K562 (cell line): Measurements from ENCODE around the gene RASGEF1C. TPM values are rescaled to one million over a fixed set of nuclear protein-coding genes. Genes with fewer than 3 reads are reported as not detected.

Source experiments
- CHAMP1 ChIP-seq: fragments of 450-650 bp; IDR thresholded peaks from 2 replicates; pipeline ENCODE4 v1.6.1; 2016; ENCODE audit warnings: mild to moderate bottlenecking
- ELF1 ChIP-seq: fragments of 200-800 bp; sonication (Bioruptor generic); IDR thresholded peaks from 2 replicates; pipeline ENCODE4 v1.6.1; 2016; ENCODE audit warnings: missing genetic modification characterization, missing compliant biosample characterization
- GABPA ChIP-seq: fragments of 200-800 bp; sonication (Bioruptor generic); conservative IDR thresholded peaks from 2 replicates; pipeline ENCODE4 v1.6.1; 2016; ENCODE audit warnings: low read depth, missing genetic modification characterization, missing compliant biosample characterization
- GTF2E2 ChIP-seq: fragments of 200-800 bp; sonication (Bioruptor generic); IDR thresholded peaks from 2 replicates; pipeline ENCODE4 v1.6.1; 2016; ENCODE audit warnings: missing genetic modification characterization, missing compliant biosample characterization
- KLF10 ChIP-seq: fragments of 250-450 bp; sonication (Bioruptor Pico); IDR thresholded peaks from 2 replicates; pipeline ENCODE4 v1.6.1; 2021; ENCODE audit warnings: matching md5 sums
- MYC ChIP-seq, 2 experiments: fragments of 250-450 bp in 1 of 2; sonication (Bioruptor Pico) in 1 of 2; IDR thresholded peaks; 2 replicates each; pipeline versions ENCODE4 v1.5.1 to v1.6.1; 2012 to 2021; ENCODE audit warnings: low read depth in 2 of 2, borderline replicate concordance in 1 of 2, improper control_type of control experiment in 1 of 2, low read length in 1 of 2, mild to moderate bottlenecking in 1 of 2, moderate library complexity in 1 of 2
- POLR3G ChIP-seq: IDR thresholded peaks from 2 replicates; pipeline ENCODE4 v1.6.1; 2011; ENCODE audit not compliant: insufficient read length, insufficient replicate concordance; ENCODE audit errors: extremely low read depth
- RB1 ChIP-seq: fragments of 450-650 bp; IDR thresholded peaks from 2 replicates; pipeline ENCODE4 v1.6.1; 2017; ENCODE audit warnings: low read depth, mild to moderate bottlenecking
- RUNX1 ChIP-seq: sonication (generic); IDR thresholded peaks from 2 replicates; pipeline ENCODE4 v1.6.1; 2016; ENCODE audit warnings: antibody characterized with exemption, low read depth
- SRSF1 ChIP-seq: fragments of 200-400 bp; formaldehyde crosslinking; IDR thresholded peaks from 2 replicates; pipeline ENCODE4 v1.6.1; 2017; ENCODE audit warnings: mild to moderate bottlenecking, low read depth, low read length, moderate library complexity
- VEZF1 ChIP-seq: fragments of 200-800 bp; sonication (Bioruptor generic); IDR thresholded peaks from 2 replicates; pipeline ENCODE4 v1.6.1; 2017; ENCODE audit warnings: missing genetic modification characterization, missing compliant biosample characterization
- ZC3H11A ChIP-seq: IDR thresholded peaks from 2 replicates; pipeline ENCODE4 v1.6.1; 2012; ENCODE audit warnings: low read depth, low read length, improper control_type of control experiment
- ZNF175 ChIP-seq: fragments of 200-800 bp; sonication (Bioruptor generic); IDR thresholded peaks from 2 replicates; pipeline ENCODE4 v1.6.1; 2016; ENCODE audit warnings: low read depth, mild to moderate bottlenecking, missing genetic modification characterization, missing compliant biosample characterization
- polyA plus RNA-seq, 8 experiments: library from polyadenylated mRNA; depleted of rRNA in 4 of 8; stranded (reverse) in 5 of 8; unstranded in 3 of 8; fragments of >200 nt; fragmentation: Nextera tagmentation in 2 of 8; fragmentation: Illumina TruSeq in 1 of 8; extraction: Ambion mirVana in 2 of 8; extraction: Trizol in 1 of 8; gene quantifications; 2 replicates each; pipeline versions ENCODE4 v1.2.1 to v1.2.3, GENCODE V29; 2011 to 2014; ENCODE audit warnings: inconsistent platforms in 1 of 8, missing spikeins in 1 of 8
- total RNA-seq, 7 experiments: library from RNA; depleted of rRNA in 6 of 7; stranded (reverse); fragments of >200 nt in 6 of 7; fragmentation: Illumina TruSeq in 2 of 7; extraction: Trizol in 2 of 7; gene quantifications; 2 replicates each; pipeline versions ENCODE4 v1.2.1 to v1.2.3, GENCODE V29; 2011 to 2021; ENCODE audit warnings: low replicate concordance in 1 of 7

The RASGEF1C gene
- total and polyA plus RNA-seq, 9 of the 15 experiments (the other 6 are each of a cell fraction or from before 2014, with no cell fraction given), result 0.04 to 1.1 (median 0.21) TPM; not detected in 4

GRCh38 chr5:180072256-180072548 lies 136.8 kb downstream of the RASGEF1C start (continued):
- no peak for TF ChIP-seq CHAMP1
- TF ChIP-seq GABPA, result no peak
- TF ChIP-seq RB1, result no peak
- 0 out of 2 replicates have a peak, but pooled peaks have one; percentile 9 for TF ChIP-seq ZNF175 (CRISPR knock-in tag)
- no peak for TF ChIP-seq RUNX1
- no peak for TF ChIP-seq KLF10
- TF ChIP-seq ELF1 (tag), result no peak
- TF ChIP-seq POLR3G, result no peak
- TF ChIP-seq MYC (IDR thresholded peaks at IDR 0.05; ENCODE audit: low read depth, low read length), result no peak
- TF ChIP-seq MYC (CRISPR knock-in tag; IDR thresholded peaks at IDR 0.05; ENCODE audit: borderline replicate concordance, low read depth), result no peak
- no peak for TF ChIP-seq GTF2E2 (tag)
- TF ChIP-seq ZC3H11A, result no peak
- no peak for TF ChIP-seq SRSF1
- TF ChIP-seq VEZF1 (CRISPR knock-in tag), result 0 out of 2 replicates have a peak, but pooled peaks have one; percentile 6
